GM19025 (cell line): ENCODE data around the gene ZDHHC4.

Experiments
- ATAC-seq: cut with Tn5 transposase; IDR thresholded peaks from one replicate; pipeline ENCODE4 v1.9.1; 2021; ENCODE audit warnings: mild to moderate bottlenecking, low read depth, moderate library complexity; ENCODE audit not compliant: unreplicated experiment

Gene ZDHHC4

GRCh38 chr7:6604458-6604857 is 27.2 kb downstream of the ZDHHC4 start:
- no peak for ATAC-seq

DNA sequence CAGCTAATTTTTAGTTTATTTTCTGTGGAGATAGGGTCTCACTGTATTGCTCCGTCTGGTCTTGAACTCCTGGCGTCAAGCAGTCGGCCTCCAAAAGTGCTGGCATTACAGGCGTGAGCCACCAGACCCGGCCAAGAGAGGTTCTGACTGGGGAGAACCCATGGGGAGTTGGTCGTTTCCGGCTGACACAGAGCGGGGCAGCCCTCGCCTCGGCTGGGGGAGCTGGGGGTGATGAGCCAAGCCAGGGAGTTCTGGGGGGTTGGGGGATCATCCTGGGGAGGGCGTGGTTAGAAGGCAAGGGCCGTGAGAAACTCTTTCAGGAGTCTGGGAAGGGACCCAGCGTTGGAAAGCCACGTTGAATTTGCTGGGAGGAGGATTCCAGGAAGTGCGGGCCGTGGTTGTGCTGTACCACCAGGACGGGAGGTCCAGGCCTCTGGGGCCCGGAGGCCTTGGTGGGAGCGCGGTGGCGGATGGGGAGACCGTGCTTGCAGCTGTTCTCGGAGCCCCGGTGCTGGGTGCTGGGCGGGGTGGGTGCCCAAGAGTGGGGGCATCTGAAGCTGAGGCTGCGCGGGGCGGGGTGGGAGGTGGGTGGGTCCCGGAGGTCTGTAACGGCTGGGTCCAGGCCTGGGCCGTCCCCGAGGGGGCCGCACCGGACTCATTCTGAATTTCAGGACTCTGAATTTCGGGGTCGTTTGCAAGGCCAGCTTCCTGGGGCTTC is 29.8 kb downstream of the ZDHHC4 start:
- no peak for ATAC-seq

GRCh38 chr7:6607651-6608051 is 30.4 kb downstream of the ZDHHC4 start:
- no peak for ATAC-seq

GRCh38 chr7:6608081-6608480 is 30.8 kb downstream of the ZDHHC4 start:
- ATAC-seq: no peak

DNA sequence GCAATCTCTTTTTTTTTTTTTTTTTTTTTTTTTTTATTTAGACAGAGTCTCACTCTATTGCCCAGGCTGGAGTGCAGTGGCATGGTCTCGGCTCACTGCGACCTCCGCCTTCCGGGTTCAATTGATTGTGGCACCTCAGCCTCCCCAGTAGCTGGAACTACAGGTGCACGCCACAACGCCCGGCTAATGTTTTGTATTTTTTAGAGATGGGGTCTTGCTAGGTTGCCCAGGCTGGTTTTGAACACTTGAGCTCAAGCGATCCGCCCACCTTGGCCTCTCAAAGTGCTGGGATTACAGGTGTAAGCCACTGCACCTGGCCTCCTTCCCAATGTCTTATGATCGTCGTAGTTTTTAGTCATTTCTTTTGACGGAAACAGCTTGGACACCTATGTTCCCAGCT is 31.5 kb downstream of the ZDHHC4 start:
- no peak for ATAC-seq

DNA sequence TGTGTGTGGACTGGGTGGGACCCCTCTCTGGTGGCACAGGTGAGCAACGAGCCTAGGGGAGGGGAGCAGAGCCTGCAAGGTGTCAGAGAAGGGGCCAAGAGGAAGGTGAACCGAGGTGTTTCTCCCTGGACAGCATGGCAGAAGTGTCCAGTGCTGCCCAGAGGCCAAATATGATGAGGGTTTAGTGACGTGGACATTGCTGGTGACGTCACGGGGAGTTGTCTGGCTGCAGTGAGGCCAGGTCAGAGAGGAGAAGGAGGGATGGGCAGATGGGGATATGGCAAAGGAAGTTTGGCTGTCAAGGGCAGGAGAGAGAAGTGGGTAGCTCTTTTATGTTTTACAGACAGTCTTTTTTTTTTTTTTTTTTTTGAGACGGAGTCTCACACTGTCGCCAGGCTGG is 35.6 kb downstream of the ZDHHC4 start:
- ATAC-seq: no peak

- ATAC-seq: no peak
Observed at GRCh38 chr7:6613706-6614105, 36.5 kb downstream of the ZDHHC4 start.

DNA sequence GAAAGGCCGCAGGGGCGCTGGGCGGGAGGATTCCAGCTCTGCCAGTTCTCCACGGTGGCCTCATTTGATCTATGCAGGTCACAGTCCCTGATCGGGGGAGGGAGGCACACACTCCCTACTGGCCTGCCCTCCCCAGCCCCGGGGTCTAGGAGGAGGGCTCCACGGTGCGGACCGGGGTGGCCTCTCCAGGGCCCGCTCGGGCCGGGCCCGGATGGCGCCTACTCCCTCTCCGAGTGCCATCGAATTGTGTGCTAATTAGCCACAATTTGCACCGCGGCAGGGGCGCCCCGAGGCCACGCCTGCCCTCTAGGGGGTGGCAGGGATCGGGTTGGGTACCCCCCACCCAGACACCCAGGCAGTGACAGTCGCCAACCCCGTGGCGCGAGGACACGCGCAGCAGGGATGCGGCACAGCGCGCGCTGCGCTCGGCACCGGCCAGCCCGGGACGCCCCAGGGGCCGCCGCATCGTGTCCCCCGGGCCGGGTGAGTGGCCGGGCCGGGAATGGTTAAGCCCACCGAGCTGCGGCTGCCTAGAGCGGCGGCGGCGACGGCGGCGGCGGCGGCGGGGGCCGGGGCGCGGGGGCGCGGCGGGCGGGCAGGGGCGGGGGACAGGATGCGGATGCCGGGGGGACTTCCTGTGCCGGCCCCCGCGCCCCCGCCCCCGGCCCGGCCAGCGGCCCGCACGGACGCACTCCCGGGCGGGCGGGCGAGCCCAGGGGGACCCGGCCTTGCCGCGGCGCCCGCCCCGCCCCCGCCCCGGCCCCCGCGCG is 37.9 kb downstream of the ZDHHC4 start, which contains the start of gene ZNF853:
Gene ZNF853 (plus strand): TSS at position 658 of the 770 bp plus-strand sequence. CDS start 565 bp downstream, outside the sequence.
- ATAC-seq: no peak

GRCh38 chr7:6615723-6616555 is 38.7 kb downstream of the ZDHHC4 start:
- no peak for ATAC-seq

DNA sequence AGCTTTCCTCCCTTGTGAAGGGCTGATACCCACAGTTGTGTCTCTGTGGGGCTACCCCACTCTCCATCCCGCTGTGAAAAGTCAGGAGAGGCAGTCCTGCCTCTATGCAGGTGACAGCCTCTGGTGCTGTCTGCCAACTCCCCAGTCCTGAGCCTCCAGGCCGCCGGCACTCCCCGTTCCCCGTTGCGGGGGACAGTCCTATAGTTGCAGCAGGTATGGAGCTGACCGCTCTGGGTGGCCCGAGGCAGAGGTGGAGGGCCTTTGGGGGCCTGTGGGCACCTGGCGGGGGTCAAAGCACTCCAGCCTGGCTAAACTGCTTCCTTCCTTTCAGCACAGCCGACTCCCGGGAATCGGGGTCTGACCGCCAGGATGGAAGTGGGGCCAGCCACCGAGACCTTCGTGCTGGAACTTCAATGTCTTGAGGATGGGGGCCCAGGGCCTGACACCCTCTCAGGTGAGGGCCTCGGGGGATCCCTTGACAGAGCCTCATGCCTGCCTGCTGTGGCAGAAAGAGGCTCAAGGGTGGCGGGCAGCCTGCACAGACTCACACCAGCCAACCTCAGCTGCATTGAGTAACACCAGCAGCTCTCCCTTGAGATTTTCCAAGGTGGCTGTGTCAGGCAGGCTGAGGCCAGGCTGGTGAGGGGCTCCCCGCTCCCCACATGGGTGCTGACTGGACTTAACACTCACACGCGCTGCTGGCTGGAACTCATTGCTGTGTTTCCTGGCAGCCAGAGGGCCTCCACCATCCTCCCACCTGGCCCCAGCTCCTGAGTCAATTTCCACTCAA is 39.8 kb downstream of the ZDHHC4 start:
- ATAC-seq: no peak

DNA sequence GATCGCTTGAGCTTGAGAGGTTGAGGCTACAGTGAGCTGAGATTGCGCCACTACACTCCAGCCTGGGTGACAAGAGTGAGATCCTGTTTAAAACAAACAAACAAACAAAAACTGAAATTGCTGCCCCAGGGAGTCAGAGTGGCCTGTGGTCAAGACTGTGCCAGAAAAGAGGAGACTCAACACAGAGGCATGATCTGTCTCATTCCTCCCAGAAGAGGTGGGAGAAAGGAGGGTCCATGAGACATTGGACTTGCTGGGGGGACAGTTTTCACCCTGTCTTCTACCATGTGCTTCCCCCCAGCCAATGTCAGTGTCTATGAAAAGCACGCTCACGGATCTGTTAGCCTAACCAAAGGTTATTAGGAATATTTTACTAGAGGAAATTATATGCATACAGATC is 41.4 kb downstream of the ZDHHC4 start:
- no peak for ATAC-seq

GRCh38 chr7:6619961-6620360 is 42.7 kb downstream of the ZDHHC4 start:
- ATAC-seq: no peak

GRCh38 chr7:6621195-6622133 is 44.2 kb downstream of the ZDHHC4 start:
- no peak for ATAC-seq

GRCh38 chr7:6622134-6622710 is 45.0 kb downstream of the ZDHHC4 start:
- no peak for ATAC-seq

- ATAC-seq: no peak
Observed at GRCh38 chr7:6623589-6624245, 46.5 kb downstream of the ZDHHC4 start.

- ATAC-seq: no peak
Observed at GRCh38 chr7:6624246-6624611, 47.0 kb downstream of the ZDHHC4 start.

- ATAC-seq: no peak
Observed at GRCh38 chr7:6628045-6628444, 50.8 kb downstream of the ZDHHC4 start.
